ENCODE measurements around the gene ALDH4A1.
"Not testable (repeated sequence)": the region's sequence is repeated elsewhere in the genome, so short reads cannot be mapped to it uniquely, and the experiment has no call there.

ALDH4A1 gene

GRCh38 chr1:18849261-18849711, 53.1 kb downstream of the ALDH4A1 start:
- no peak for DNase-seq

GRCh38 chr1:18847723-18848122, 54.6 kb downstream of the ALDH4A1 start:
- DNase-seq: not testable (repeated sequence)

GRCh38 chr1:18840145-18840544, 62.2 kb downstream of the ALDH4A1 start:
- no peak for DNase-seq

- DNase-seq: no peak
Observed at GRCh38 chr1:18836654-18837053, 65.7 kb downstream of the ALDH4A1 start.

- not testable (repeated sequence) for DNase-seq
Observed at GRCh38 chr1:18832319-18832718, 70.0 kb downstream of the ALDH4A1 start.

- DNase-seq: no peak
Observed at GRCh38 chr1:18831656-18832055, 70.7 kb downstream of the ALDH4A1 start.

- DNase-seq: no peak
Observed at GRCh38 chr1:18830596-18830995, 71.8 kb downstream of the ALDH4A1 start.

- DNase-seq: no peak
Observed at GRCh38 chr1:18829671-18830070, 72.7 kb downstream of the ALDH4A1 start.

- no peak for DNase-seq
Observed at GRCh38 chr1:18828224-18828623, 74.1 kb downstream of the ALDH4A1 start.

GRCh38 chr1:18823438-18823837, 78.9 kb downstream of the ALDH4A1 start:
- no peak for DNase-seq

Data from HCEC 1CT (cell line).